ENCODE results near the gene MEGF11.
"Not testable (repeated sequence)": the region's sequence is repeated elsewhere in the genome, so short reads cannot be mapped to it uniquely, and the experiment has no call there.

Gene MEGF11

GRCh38 chr15:65893060-65893459 is 360.5 kb downstream of the MEGF11 start:
- H3K4me3 ChIP-seq (ENCODE audit: low read length), result no peak overlapping the region
- H3K9me3 ChIP-seq (ENCODE audit: low read length), result no peaks in the 10 kb centered on the region
- H3K4me1 ChIP-seq (ENCODE audit: insufficient read depth, low read length), result no peaks in the 10 kb centered on the region
- peaks cover 57% of the 10 kb centered on the region for H3K36me3 ChIP-seq (ENCODE audit: insufficient read depth, low read length)
- no peaks in the 10 kb centered on the region for H3K27me3 ChIP-seq (ENCODE audit: insufficient read depth, low read length)
- no peak overlapping the region for H2AFZ ChIP-seq (ENCODE audit: low read depth, low read length)

- Histone ChIP-seq H3K9me3 (ENCODE audit: low read length) (no peaks in the 10 kb centered on the region), H3K27me3 (ENCODE audit: insufficient read depth, low read length) (no peaks in the 10 kb centered on the region), H3K36me3 (ENCODE audit: insufficient read depth, low read length) (peaks cover 60% of the 10 kb centered on the region), H3K4me3 (ENCODE audit: low read length) (no peak overlapping the region), H2AFZ (ENCODE audit: low read depth, low read length) (no peak overlapping the region), H3K4me1 (ENCODE audit: insufficient read depth, low read length) (no peaks in the 10 kb centered on the region)
These were observed 364.6 kb downstream of the MEGF11 start for GRCh38 chr15:65888981-65889380.

GRCh38 chr15:65887565-65887964 is 366.0 kb downstream of the MEGF11 start:
- H3K36me3 ChIP-seq (ENCODE audit: insufficient read depth, low read length), result peaks cover 66% of the 10 kb centered on the region

GRCh38 chr15:65885668-65886218 is 367.8 kb downstream of the MEGF11 start:
- no peak overlapping the region for H2AFZ ChIP-seq (ENCODE audit: low read depth, low read length)
- no peaks in the 10 kb centered on the region for H3K27me3 ChIP-seq (ENCODE audit: insufficient read depth, low read length)
- H3K36me3 ChIP-seq (ENCODE audit: insufficient read depth, low read length), result peaks cover 75% of the 10 kb centered on the region
- H3K4me1 ChIP-seq (ENCODE audit: insufficient read depth, low read length), result no peaks in the 10 kb centered on the region
- H3K9me3 ChIP-seq (ENCODE audit: low read length), result no peaks in the 10 kb centered on the region
- H3K4me3 ChIP-seq (ENCODE audit: low read length), result no peak overlapping the region

More at GRCh38 chr15:65887565-65887964, 366.0 kb downstream of the MEGF11 start:
- H3K4me1 ChIP-seq (ENCODE audit: insufficient read depth, low read length), result no peaks in the 10 kb centered on the region
- H3K9me3 ChIP-seq (ENCODE audit: low read length), result no peaks in the 10 kb centered on the region
- H3K4me3 ChIP-seq (ENCODE audit: low read length), result no peak overlapping the region
- no peak overlapping the region for H2AFZ ChIP-seq (ENCODE audit: low read depth, low read length)
- H3K27me3 ChIP-seq (ENCODE audit: insufficient read depth, low read length), result no peaks in the 10 kb centered on the region

GRCh38 chr15:65884511-65884910 is 369.0 kb downstream of the MEGF11 start:
- Histone ChIP-seq H3K27me3 (ENCODE audit: insufficient read depth, low read length) (no peaks in the 10 kb centered on the region), H2AFZ (ENCODE audit: low read depth, low read length) (no peak overlapping the region), H3K4me3 (ENCODE audit: low read length) (no peak overlapping the region), H3K36me3 (ENCODE audit: insufficient read depth, low read length) (peaks cover 81% of the 10 kb centered on the region), H3K4me1 (ENCODE audit: insufficient read depth, low read length) (no peaks in the 10 kb centered on the region), H3K9me3 (ENCODE audit: low read length) (no peaks in the 10 kb centered on the region)

GRCh38 chr15:65883571-65883970 is 370.0 kb downstream of the MEGF11 start:
- Histone ChIP-seq H3K36me3 (ENCODE audit: insufficient read depth, low read length) (peaks cover 81% of the 10 kb centered on the region), H3K9me3 (ENCODE audit: low read length) (no peaks in the 10 kb centered on the region), H3K4me1 (ENCODE audit: insufficient read depth, low read length) (no peaks in the 10 kb centered on the region), H2AFZ (ENCODE audit: low read depth, low read length) (no peak overlapping the region), H3K4me3 (ENCODE audit: low read length) (no peak overlapping the region), H3K27me3 (ENCODE audit: insufficient read depth, low read length) (no peaks in the 10 kb centered on the region)

GRCh38 chr15:65881766-65882434 is 371.6 kb downstream of the MEGF11 start:
- no peaks in the 10 kb centered on the region for H3K27me3 ChIP-seq (ENCODE audit: insufficient read depth, low read length)
- H3K9me3 ChIP-seq (ENCODE audit: low read length), result no peaks in the 10 kb centered on the region
- H3K4me3 ChIP-seq (ENCODE audit: low read length), result no peak overlapping the region
- H2AFZ ChIP-seq (ENCODE audit: low read depth, low read length), result no peak overlapping the region
- no peaks in the 10 kb centered on the region for H3K4me1 ChIP-seq (ENCODE audit: insufficient read depth, low read length)
- peaks cover 79% of the 10 kb centered on the region for H3K36me3 ChIP-seq (ENCODE audit: insufficient read depth, low read length)

- Histone ChIP-seq H3K27me3 (ENCODE audit: insufficient read depth, low read length) (no peaks in the 10 kb centered on the region), H3K9me3 (ENCODE audit: low read length) (no peaks in the 10 kb centered on the region), H3K4me1 (ENCODE audit: insufficient read depth, low read length) (no peaks in the 10 kb centered on the region), H2AFZ (ENCODE audit: low read depth, low read length) (no peak overlapping the region), H3K36me3 (ENCODE audit: insufficient read depth, low read length) (peaks cover 76% of the 10 kb centered on the region), H3K4me3 (ENCODE audit: low read length) (no peak overlapping the region)
These were observed 375.8 kb downstream of the MEGF11 start for GRCh38 chr15:65877749-65878148.

GRCh38 chr15:65875458-65875857 is 378.1 kb downstream of the MEGF11 start:
- Histone ChIP-seq H3K4me1 (ENCODE audit: insufficient read depth, low read length) (peaks cover 7% of the 10 kb centered on the region), H3K4me3 (ENCODE audit: low read length) (no peak overlapping the region), H2AFZ (ENCODE audit: low read depth, low read length) (no peak overlapping the region), H3K9me3 (ENCODE audit: low read length) (no peaks in the 10 kb centered on the region), H3K27me3 (ENCODE audit: insufficient read depth, low read length) (no peaks in the 10 kb centered on the region), H3K36me3 (ENCODE audit: insufficient read depth, low read length) (peaks cover 55% of the 10 kb centered on the region)

- H3K27me3 ChIP-seq (ENCODE audit: insufficient read depth, low read length), result no peaks in the 10 kb centered on the region
- no peak overlapping the region for H3K4me3 ChIP-seq (ENCODE audit: low read length)
- H2AFZ ChIP-seq (ENCODE audit: low read depth, low read length), result no peak overlapping the region
- peaks cover 35% of the 10 kb centered on the region for H3K36me3 ChIP-seq (ENCODE audit: insufficient read depth, low read length)
- no peaks in the 10 kb centered on the region for H3K9me3 ChIP-seq (ENCODE audit: low read length)
- peaks cover 7% of the 10 kb centered on the region for H3K4me1 ChIP-seq (ENCODE audit: insufficient read depth, low read length)
These were observed 380.3 kb downstream of the MEGF11 start for GRCh38 chr15:65873256-65873655.

GRCh38 chr15:65872596-65872995 is 381.0 kb downstream of the MEGF11 start:
- not testable (repeated sequence) for H3K4me1 ChIP-seq (ENCODE audit: insufficient read depth, low read length)

GRCh38 chr15:65871886-65872285 is 381.7 kb downstream of the MEGF11 start:
- not testable (repeated sequence) for H3K9me3 ChIP-seq (ENCODE audit: low read length); H2AFZ ChIP-seq (ENCODE audit: low read depth, low read length); H3K27me3 ChIP-seq (ENCODE audit: insufficient read depth, low read length); H3K4me3 ChIP-seq (ENCODE audit: low read length); H3K4me1 ChIP-seq (ENCODE audit: insufficient read depth, low read length)
- H3K36me3 ChIP-seq (ENCODE audit: insufficient read depth, low read length), result peaks cover 21% of the 10 kb centered on the region

More at GRCh38 chr15:65872596-65872995, 381.0 kb downstream of the MEGF11 start:
- H3K36me3 ChIP-seq (ENCODE audit: insufficient read depth, low read length), result peaks cover 28% of the 10 kb centered on the region
- not testable (repeated sequence) for H3K4me3 ChIP-seq (ENCODE audit: low read length); H2AFZ ChIP-seq (ENCODE audit: low read depth, low read length); H3K27me3 ChIP-seq (ENCODE audit: insufficient read depth, low read length); H3K9me3 ChIP-seq (ENCODE audit: low read length)

GRCh38 chr15:65870889-65871533 is 382.5 kb downstream of the MEGF11 start:
- H2AFZ ChIP-seq (ENCODE audit: low read depth, low read length), result no peak overlapping the region
- no peaks in the 10 kb centered on the region for H3K9me3 ChIP-seq (ENCODE audit: low read length)
- H3K4me1 ChIP-seq (ENCODE audit: insufficient read depth, low read length), result peaks cover 7% of the 10 kb centered on the region
- H3K27me3 ChIP-seq (ENCODE audit: insufficient read depth, low read length), result no peaks in the 10 kb centered on the region
- peak overlapping the region; percentile 92 for H3K4me3 ChIP-seq (ENCODE audit: low read length)
- peaks cover 14% of the 10 kb centered on the region for H3K36me3 ChIP-seq (ENCODE audit: insufficient read depth, low read length)

Measured in neuron (in vitro differentiated cells).